Measurements from ENCODE around the gene TBC1D1.

DNA sequence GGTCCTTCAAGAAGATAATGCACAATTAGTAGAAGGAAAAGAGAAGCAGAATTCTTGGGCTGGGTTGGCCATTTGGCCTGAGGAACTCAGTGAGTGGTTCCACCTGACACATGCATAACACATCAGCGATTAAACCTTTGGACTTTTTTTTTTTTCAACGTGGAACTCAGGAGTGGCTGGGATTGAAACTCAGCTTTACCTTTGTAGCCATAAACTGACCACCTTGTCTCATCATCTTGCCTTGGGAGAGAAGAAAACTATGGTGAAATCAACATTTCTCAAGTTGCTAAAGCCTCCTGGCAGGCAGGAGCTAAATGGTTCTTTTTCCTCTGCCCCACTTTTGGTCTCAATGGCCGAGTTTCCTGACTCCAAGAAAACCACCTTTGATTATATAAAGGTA lies 85.6 kb downstream of the TBC1D1 start:
- no peak for TF ChIP-seq CHD1 (IDR thresholded peaks at IDR 0.05; ENCODE audit: low read depth, low read length)
- no peak for TF ChIP-seq EZH2 (IDR thresholded peaks at IDR 0.05; ENCODE audit: low read depth, low read length, severe bottlenecking)
- no peak for TF ChIP-seq EP300 (IDR thresholded peaks at IDR 0.05; ENCODE audit: borderline replicate concordance in 1 of 2, low read depth in 2 of 2, low read length in 2 of 2)
- TF ChIP-seq TAF1 (IDR thresholded peaks at IDR 0.05; ENCODE audit: low read depth, low read length): no peak
- TF ChIP-seq, protein P1, sequence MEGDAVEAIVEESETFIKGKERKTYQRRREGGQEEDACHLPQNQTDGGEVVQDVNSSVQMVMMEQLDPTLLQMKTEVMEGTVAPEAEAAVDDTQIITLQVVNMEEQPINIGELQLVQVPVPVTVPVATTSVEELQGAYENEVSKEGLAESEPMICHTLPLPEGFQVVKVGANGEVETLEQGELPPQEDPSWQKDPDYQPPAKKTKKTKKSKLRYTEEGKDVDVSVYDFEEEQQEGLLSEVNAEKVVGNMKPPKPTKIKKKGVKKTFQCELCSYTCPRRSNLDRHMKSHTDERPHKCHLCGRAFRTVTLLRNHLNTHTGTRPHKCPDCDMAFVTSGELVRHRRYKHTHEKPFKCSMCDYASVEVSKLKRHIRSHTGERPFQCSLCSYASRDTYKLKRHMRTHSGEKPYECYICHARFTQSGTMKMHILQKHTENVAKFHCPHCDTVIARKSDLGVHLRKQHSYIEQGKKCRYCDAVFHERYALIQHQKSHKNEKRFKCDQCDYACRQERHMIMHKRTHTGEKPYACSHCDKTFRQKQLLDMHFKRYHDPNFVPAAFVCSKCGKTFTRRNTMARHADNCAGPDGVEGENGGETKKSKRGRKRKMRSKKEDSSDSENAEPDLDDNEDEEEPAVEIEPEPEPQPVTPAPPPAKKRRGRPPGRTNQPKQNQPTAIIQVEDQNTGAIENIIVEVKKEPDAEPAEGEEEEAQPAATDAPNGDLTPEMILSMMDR (IDR thresholded peaks at IDR 0.05; ENCODE audit: control extremely low read depth in 1 of 3, insufficient read depth in 1 of 3, low read depth in 1 of 3, low read length in 3 of 3): no peak
- no peak for TF ChIP-seq SUZ12 (IDR thresholded peaks at IDR 0.05; ENCODE audit: low read length)
- TF ChIP-seq SIN3A (conservative IDR thresholded peaks at IDR 0.05 in 1 of 2, IDR thresholded peaks at IDR 0.05 in 1 of 2; ENCODE audit: low read depth in 1 of 2, low read length in 2 of 2): no peak
- TF ChIP-seq, protein P2, sequence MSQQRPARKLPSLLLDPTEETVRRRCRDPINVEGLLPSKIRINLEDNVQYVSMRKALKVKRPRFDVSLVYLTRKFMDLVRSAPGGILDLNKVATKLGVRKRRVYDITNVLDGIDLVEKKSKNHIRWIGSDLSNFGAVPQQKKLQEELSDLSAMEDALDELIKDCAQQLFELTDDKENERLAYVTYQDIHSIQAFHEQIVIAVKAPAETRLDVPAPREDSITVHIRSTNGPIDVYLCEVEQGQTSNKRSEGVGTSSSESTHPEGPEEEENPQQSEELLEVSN (IDR thresholded peaks at IDR 0.05): no peak
- no peak for TF ChIP-seq HDAC2 (IDR thresholded peaks at IDR 0.05; ENCODE audit: borderline replicate concordance in 1 of 2, low read depth in 2 of 2, low read length in 2 of 2)
- no peak for TF ChIP-seq POLR2A (IDR thresholded peaks at IDR 0.05; ENCODE audit: control extremely low read depth in 1 of 2, low read depth in 2 of 2, low read length in 2 of 2)
- no peak for TF ChIP-seq NRF1 (IDR thresholded peaks at IDR 0.05; ENCODE audit: low read depth, low read length)
